ENCODE results near the gene A4GNT. TPM values are rescaled to one million over a fixed set of nuclear protein-coding genes. Genes with fewer than 3 reads are reported as not detected.

The A4GNT gene
- total RNA-seq, 2 experiments from 2014 or later: not detected

DNA sequence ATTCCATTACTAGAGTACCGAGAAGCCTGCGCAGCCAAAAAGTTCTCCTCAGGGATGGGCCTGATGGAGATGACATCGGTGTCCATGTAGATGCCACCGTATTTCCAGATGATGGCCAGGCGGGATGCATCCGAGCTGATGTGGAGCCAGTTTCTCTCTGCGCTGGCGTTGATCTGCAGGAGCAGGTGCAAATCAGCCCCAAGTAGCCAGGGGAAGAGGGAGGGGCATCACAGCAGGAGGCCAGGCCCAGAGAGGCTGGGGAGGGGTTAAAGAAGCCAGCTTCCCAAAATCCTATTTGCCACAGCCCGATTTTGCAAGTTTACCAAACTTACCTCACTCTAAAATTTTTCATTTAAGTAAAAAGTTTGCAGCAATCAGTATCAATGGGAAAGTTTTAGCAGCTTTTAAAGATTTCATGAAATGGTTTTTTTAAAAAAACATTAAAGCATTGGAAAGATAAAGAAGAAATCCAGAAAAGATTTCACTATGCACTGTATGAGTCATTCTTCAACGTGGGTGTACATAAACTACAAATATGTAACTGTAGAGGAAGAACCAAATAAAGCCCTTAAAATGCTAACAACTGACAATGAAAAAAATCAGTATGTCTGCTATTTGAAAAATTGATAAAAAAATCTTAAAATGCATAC, 7.4 kb downstream of the A4GNT start:
- POLR2A ChIA-PET: no interaction called here
- BruUV-seq (replicated peaks): no TSS peak
- TF ChIP-seq, protein P1, sequence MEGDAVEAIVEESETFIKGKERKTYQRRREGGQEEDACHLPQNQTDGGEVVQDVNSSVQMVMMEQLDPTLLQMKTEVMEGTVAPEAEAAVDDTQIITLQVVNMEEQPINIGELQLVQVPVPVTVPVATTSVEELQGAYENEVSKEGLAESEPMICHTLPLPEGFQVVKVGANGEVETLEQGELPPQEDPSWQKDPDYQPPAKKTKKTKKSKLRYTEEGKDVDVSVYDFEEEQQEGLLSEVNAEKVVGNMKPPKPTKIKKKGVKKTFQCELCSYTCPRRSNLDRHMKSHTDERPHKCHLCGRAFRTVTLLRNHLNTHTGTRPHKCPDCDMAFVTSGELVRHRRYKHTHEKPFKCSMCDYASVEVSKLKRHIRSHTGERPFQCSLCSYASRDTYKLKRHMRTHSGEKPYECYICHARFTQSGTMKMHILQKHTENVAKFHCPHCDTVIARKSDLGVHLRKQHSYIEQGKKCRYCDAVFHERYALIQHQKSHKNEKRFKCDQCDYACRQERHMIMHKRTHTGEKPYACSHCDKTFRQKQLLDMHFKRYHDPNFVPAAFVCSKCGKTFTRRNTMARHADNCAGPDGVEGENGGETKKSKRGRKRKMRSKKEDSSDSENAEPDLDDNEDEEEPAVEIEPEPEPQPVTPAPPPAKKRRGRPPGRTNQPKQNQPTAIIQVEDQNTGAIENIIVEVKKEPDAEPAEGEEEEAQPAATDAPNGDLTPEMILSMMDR (conservative IDR thresholded peaks at IDR 0.05; ENCODE audit: low read length): no peak
- TF ChIP-seq EZH2phosphoT487 (IDR thresholded peaks at IDR 0.05; ENCODE audit: borderline replicate concordance, low read depth, low read length): no peak
- CTCF ChIA-PET (ENCODE audit: unreplicated experiment): no interaction called here
- no peak overlapping the region for H3K27ac ChIP-seq (ENCODE audit: low read depth, low read length, poor library complexity, severe bottlenecking)
- no peaks in the 10 kb centered on the region for H3K9me3 ChIP-seq (ENCODE audit: low read length)
- DNase-seq (ENCODE audit: low spot score): no peak
- H3K36me3 ChIP-seq (ENCODE audit: insufficient read depth, low read length): no peaks in the 10 kb centered on the region
- no peaks in the 10 kb centered on the region for H3K79me2 ChIP-seq (ENCODE audit: insufficient read depth, low read depth, low read length)
- no peaks in the 10 kb centered on the region for H3K9me2 ChIP-seq (ENCODE audit: insufficient read depth, low read length)
- no peak overlapping the region for H3K4me3 ChIP-seq (ENCODE audit: low read depth, low read length, poor library complexity, severe bottlenecking)
- H3K4me1 ChIP-seq (ENCODE audit: insufficient read depth, low read length, poor library complexity, severe bottlenecking): no peaks in the 10 kb centered on the region
- H3K4me2 ChIP-seq (ENCODE audit: low read length): no peak overlapping the region
- H2AFZ ChIP-seq (ENCODE audit: low read length): no peak overlapping the region
- intact Hi-C loops (cut with micrococcal nuclease; ENCODE audit: unreplicated experiment): no loop called here
- no peaks in the 10 kb centered on the region for H4K20me1 ChIP-seq (ENCODE audit: insufficient read depth, low read length)

DNA sequence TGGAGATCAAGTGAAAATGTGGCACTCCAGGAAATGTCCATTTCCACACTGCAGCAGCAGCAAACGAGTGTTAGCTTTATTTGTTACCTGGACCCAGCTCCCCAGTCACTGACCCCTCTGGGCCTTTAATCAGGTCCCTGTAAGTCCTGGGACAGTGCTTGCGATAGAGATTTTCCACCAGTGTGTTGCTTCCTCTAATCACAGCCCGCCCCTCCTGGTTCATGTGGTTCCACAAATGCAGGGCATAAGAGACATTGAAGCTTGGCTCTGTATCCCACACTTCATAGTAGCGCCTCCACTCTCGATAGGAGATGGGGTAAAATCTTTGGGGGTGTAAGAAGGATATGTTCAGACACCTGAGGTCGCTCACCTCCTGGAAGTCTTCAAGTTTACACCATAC, 8.0 kb downstream of the A4GNT start:
- no peak for DNase-seq (ENCODE audit: low spot score)
- Histone ChIP-seq H4K20me1 (ENCODE audit: insufficient read depth, low read length) (no peaks in the 10 kb centered on the region), H3K27ac (ENCODE audit: low read depth, low read length, poor library complexity, severe bottlenecking) (no peak overlapping the region), H3K4me1 (ENCODE audit: insufficient read depth, low read length, poor library complexity, severe bottlenecking) (no peaks in the 10 kb centered on the region), H3K36me3 (ENCODE audit: insufficient read depth, low read length) (no peaks in the 10 kb centered on the region), H3K4me3 (ENCODE audit: low read depth, low read length, poor library complexity, severe bottlenecking) (no peak overlapping the region), H3K79me2 (ENCODE audit: insufficient read depth, low read depth, low read length) (no peaks in the 10 kb centered on the region), H2AFZ (ENCODE audit: low read length) (no peak overlapping the region), H3K4me2 (ENCODE audit: low read length) (no peak overlapping the region), H3K9me2 (ENCODE audit: insufficient read depth, low read length) (no peaks in the 10 kb centered on the region), H3K9me3 (ENCODE audit: low read length) (no peaks in the 10 kb centered on the region)
- intact Hi-C loops (cut with micrococcal nuclease; ENCODE audit: unreplicated experiment): no loop called here
- POLR2A ChIA-PET: no interaction called here
- BruUV-seq (replicated peaks): no TSS peak
- CTCF ChIA-PET (ENCODE audit: unreplicated experiment): no interaction called here
- no peak for TF ChIP-seq EZH2phosphoT487 (IDR thresholded peaks at IDR 0.05; ENCODE audit: borderline replicate concordance, low read depth, low read length)

DNA sequence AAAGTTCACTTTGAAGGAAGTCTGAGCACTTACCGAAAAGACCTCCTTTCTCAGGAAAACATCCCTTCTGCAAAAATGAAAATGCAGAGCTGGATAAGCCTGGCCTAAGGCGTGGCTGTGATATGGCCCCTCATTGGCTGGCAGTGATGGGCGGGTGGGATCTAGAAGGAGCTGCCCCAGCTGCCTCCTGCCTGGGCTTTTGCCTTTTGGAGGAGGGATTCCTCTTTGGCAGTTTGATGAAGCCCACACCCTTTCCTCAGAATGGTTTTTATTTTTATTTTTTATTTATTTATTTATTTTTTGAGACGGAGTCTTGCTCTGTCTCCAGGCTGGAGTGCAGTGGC, 12.8 kb downstream of the A4GNT start:
- Histone ChIP-seq H3K4me2 (ENCODE audit: low read length) (no peak overlapping the region), H2AFZ (ENCODE audit: low read length) (no peak overlapping the region), H3K27ac (ENCODE audit: low read depth, low read length, poor library complexity, severe bottlenecking) (no peak overlapping the region), H3K4me3 (ENCODE audit: low read depth, low read length, poor library complexity, severe bottlenecking) (no peak overlapping the region), H4K20me1 (ENCODE audit: insufficient read depth, low read length) (no peaks in the 10 kb centered on the region), H3K9me3 (ENCODE audit: low read length) (no peaks in the 10 kb centered on the region), H3K9me2 (ENCODE audit: insufficient read depth, low read length) (no peaks in the 10 kb centered on the region), H3K79me2 (ENCODE audit: insufficient read depth, low read depth, low read length) (no peaks in the 10 kb centered on the region), H3K4me1 (ENCODE audit: insufficient read depth, low read length, poor library complexity, severe bottlenecking) (no peaks in the 10 kb centered on the region), H3K36me3 (ENCODE audit: insufficient read depth, low read length) (no peaks in the 10 kb centered on the region)
- ChIA-PET POLR2A (no interaction called here), CTCF (ENCODE audit: unreplicated experiment) (no interaction called here)
- no peak for DNase-seq (ENCODE audit: low spot score)
- intact Hi-C loops (cut with micrococcal nuclease; ENCODE audit: unreplicated experiment): loop anchor here (1.0 kb wide), 1 partner anchor 51 kb away; no protein-coding TSS in a partner anchor
- no TSS peak for BruUV-seq (replicated peaks)
- TF ChIP-seq, protein P1 (conservative IDR thresholded peaks at IDR 0.05; ENCODE audit: low read length): no peak

All from OCI-LY7 (cell line).